HG03565 (cell line): ENCODE results near the gene MRPS33.
"Not testable (repeated sequence)": the region's sequence is repeated elsewhere in the genome, so short reads cannot be mapped to it uniquely, and the experiment has no call there.

Experiments used
- ATAC-seq: cut with Tn5 transposase; IDR thresholded peaks from one replicate; pipeline ENCODE4 v1.9.1; 2021; ENCODE audit warnings: mild to moderate bottlenecking, moderate library complexity; ENCODE audit not compliant: unreplicated experiment

Gene MRPS33

DNA sequence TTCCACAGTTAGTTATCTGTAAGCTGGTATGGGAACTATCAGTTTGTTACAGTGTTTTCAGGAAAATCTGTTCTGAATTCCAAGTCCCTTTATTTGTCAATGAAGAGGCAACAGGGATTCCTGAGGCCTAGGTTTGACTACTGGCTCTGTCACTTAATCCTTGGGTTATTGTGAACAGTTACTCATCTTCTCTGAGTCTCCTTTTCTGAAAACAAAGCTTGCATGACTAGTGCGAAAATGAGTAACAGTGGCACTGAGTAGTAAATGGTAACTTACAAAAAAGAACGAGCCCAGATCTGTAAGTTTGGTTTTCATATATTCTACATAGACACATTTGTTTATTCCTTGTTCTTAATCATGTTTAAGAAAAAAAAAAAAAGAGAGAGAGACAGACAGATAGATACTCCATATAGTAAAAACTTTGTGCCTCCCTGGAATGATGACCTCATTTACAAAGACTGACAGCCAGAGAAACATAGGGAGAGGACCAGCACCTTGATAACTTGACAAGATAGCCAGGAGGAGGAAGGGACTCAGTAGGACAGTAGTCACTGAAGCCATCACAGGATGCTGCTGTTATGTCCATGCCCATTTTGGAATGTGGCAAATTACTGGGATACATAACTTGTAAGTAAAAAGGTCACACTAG lies 1.9 kb downstream of the MRPS33 start:
- ATAC-seq = no peak

DNA sequence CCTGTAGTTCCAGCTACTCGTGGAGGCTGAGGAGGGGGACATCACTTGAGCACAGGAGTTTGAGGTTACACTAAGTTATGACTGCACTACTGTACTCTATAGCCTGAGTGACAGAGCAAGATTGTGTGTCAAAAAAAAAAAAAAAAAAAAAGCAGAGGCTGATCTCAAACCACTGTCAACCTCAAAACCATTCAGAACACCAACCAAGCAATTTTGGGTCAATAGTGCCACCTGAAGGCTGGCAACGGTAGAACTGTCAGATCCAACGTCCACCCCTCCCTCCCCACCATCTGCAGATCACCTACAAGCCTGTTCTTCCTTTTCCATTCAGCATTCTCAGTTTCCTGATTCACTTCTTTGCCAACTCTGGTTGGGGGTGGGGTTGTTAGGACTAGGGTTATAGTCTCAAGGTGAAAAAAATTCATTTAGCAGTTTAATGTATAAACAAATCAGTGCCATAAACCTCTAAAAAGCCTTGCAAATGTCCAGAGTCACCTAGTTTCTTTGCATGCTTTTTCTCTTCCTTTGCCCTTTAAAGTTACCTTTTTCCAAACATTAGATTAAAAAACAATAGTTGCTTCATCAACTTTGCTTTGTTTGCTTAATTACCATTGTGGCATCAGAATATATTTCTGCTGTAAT lies 2.6 kb downstream of the MRPS33 start:
- ATAC-seq = peak; percentile 22

DNA sequence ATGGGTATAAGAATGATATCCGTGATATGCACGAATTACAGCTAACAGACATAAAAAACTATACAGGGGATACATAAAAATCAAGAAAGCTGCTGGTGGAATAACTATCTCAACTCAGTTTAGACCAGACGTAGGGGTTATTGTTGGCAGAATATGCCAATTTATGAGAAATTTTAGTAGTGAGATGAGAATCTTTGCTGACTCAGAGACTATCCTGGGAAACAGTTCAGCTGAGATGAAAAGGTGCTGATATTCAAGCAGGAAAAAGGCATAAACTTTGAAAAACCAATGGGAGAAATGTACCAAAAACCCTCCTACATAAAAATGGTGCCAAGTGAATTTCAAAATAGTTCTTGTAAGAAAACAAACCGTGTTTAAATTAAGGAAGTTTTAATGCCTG lies 3.3 kb downstream of the MRPS33 start:
- no peak for ATAC-seq

DNA sequence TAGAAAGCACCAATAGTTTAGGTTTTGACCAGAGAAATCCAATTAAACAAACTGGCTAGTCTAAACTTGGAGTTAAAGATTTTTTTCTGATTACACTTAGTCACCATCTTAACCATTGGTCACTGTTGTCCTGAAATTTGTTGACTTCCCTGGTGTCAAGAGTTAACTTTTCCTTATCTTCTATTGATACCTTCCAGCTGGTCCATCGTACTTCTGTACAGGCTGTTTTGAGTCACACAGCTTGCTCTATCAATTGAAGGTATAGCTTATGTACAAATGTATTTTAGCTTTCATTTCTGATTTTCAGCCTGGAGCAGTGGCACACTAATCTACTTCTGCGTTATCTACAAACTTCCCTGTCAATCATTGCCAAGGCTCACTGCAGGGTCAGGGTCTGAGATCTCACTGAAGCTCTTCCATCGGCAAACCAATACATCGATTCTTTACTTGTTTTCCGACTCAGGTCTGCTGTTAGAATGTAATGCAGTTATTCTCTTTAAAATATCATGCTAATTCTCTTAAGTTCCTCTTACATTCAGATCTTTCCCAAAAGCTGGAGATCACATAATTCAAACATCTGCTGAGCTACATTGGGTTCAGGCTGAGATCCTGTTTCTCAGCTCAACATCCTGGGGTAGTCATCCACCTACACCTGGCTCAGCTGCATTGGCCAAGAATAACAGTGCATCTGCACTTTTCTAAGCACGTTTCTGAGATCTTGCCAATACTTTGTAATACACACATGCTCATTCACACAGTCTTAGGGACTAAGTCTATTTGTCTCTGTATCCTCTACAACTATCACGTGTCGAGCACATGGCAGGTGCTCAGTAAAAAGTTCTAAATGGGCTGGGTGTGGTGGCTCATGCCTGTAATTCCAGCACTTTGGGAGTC lies 11.3 kb downstream of the MRPS33 start:
- ATAC-seq = no peak

DNA sequence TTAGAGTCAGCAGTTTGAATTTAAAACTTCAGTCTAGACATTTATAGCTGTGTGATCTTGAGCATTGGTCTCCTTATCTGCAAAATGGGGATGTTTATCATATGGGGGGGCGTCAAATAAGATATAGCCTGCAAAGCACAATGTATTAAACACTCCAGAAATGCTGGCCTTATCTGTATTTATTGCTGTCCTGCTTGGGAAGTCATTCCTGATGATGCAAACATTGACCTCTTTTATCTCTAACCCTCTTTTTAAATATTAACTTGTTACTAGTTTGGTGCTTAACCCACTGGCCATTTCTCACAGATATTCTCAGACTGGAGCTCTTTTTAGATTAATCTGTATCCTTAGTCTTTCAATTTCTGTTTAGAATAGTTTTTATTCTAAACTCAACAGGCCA lies 13.2 kb downstream of the MRPS33 start:
- no peak for ATAC-seq

DNA sequence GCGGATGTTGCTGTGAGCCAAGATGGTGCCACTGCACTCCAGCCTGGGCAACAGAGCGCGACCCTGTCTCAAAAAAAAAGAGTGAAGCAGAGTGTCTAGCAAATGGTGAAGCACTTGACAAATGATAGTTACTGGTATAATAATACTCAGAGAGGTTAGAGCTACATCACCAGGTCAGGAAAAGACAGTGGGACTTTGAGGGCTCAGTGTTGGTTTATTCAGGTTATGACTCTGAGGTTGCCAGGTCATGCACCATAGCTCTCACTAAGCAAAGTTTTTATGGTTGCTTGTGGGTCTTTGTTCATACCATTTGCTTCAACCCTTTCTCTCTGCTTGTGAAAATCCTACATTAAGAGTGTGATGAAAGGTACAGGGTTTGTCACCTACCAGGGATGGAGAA lies 13.6 kb downstream of the MRPS33 start:
- no peak for ATAC-seq

DNA sequence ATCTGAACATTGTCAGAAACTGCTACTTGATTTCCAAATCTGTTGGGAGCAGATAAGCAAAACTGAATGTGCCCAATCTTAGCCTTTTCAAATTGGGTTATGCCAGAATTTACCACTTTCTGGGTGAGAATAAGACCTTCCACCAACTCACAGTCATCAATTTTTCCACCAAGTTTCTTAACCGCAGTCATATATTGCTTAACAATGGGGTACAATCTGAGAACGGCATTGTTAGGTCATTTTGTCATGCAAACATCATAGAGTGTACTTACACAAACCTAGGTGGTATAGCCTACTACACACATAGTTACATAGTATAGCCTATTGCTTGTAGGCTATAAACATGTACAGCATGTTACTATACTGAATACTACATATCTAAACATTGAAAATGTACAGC lies 16.0 kb downstream of the MRPS33 start:
- no peak for ATAC-seq

DNA sequence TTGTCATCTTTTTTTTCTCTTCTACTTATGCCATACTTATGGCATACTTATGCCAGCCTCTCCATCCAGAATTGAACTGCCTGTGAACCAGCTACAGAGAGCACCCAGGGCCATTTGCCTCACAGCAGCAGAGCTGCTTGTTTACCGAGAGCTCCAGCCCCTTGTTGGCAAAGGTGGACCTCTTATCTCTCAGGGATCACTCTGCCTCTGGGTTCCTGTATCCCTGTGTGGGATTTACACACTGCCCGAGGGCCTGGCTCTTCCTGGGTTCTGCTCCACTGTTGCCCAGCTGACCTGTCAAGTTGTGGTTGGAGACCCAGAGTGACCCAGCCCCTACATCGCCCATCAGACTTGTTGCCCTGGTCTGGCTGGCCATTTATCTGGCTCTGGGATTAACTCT lies 22.3 kb downstream of the MRPS33 start:
- ATAC-seq = no peak

DNA sequence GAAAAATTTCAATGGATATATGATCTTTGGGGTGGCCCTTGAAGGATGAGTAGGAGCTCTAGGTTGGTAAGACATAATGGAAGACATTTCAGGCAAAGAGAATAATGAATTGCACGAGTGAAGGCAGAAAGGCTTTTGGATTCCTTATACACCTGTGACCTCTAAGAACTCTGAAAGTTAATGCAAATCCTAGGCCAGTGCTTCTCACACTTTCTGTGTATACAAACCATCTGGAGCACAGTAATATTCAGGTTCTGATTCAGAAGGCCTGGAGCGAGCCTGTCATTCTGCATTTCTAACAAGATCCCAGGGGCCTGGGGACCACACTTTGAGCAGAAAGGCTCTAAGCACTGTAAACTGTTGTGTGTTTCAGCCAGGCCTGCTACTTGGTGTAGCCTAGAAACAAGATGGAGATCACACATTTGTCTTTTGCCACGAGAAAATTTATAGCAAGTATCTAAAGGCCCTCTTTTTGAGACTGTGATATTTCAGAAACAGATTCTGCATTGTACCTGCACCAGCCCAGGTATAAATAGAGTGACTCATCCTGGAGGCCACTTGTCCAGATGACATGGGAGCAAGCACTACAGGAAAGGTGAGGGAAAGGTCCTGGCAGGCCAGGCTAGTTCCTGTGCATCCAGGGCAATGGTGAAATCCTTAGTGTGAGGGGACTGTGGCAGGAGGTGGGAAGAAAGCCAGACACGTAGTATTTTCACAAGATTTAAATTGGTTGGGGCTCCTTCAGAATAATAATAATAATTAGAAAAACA lies 24.4 kb downstream of the MRPS33 start:
- ATAC-seq = no peak

DNA sequence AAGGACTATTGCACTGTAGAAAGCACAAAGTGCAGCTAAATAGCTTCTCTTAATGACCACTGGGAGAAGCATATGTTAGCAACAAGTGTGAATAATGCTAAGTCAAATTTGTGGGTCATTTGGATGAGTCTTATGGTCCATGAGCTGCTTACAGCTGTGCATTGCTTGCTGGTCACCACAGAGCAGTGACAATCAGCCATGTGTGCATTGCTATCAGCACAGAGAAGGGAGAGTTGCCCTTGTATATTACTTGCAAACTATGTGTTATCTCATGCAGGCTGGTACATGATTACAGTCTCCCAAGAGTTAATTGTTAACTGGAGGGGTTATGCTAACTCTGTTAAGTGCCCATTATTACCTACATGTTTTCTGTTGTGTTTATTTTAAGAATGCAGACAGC lies 25.7 kb downstream of the MRPS33 start:
- no peak for ATAC-seq

DNA sequence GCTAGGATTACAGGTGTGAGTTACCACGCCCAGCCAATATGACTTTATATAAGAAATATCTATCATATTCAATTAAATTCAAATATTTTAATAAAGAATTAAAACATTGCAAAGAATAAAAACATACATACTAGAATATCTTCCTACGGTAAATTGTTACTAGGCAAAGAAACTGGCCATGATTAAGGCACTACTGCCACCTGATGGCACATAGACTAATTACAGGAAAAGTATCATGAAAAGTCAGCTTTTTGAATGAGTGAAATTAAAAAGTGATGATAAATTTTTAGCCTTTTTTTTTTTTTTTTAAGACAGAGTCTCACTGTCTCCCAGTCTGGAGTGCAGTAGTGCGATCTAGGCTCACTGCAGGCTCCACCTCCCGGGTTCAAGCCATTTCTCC lies 30.9 kb downstream of the MRPS33 start:
- no peak for ATAC-seq

DNA sequence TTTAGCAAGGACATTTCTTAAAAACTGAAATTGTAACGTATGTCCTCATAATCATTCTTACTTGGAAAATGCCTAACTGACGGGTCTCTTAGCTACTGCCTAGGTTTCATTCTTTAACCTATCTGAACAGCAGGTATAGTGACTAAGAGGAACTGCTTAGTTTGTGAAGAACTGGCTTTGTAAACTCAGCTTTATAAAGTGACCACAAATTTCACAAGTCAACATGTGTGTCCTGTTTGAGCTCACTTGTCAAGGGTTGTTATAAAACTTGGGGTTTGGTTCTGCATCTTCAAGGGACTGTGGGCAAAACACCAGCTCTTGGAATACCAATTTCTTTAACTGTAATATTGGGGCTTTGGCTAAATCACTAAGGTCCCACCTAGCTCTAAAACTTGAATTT lies 32.2 kb downstream of the MRPS33 start:
- no peak for ATAC-seq

DNA sequence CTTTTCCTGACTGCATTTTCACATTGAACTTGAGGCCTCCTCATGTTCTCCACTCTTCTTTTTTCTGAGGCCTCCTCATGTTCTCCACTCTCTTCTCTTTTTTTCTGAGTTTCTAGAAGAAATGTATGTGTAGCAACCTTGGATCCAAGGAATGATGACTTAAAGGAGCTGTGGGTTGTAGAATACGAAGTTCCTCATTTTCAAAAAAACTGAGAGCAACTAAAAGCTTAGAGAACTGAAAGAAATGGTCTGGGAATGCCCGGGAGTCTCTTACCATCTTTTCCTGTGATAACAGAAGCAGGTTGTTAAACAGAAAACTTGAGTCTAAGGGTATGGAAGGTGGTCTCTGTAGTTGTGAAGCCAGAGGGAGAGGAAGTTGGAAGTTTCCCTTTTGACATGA lies 32.8 kb downstream of the MRPS33 start:
- no peak for ATAC-seq

DNA sequence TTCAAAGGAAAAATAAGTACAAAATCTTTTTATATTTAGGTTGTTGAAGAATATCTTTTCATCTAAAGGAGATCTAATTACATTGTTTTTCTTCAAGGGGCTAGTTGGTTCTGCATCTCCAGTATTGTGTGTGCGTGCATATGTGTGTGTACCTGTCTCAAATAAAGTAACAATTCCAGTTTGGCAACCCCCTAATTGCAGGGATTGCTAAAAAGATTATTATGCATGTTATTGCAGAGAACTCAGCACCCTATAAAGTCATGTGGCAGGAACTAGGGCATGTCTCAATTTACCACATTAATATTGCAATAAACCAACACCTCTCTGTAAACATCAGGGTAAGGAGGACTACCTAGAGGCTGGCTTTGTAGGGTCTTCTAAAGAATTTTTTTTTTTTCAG lies 37.0 kb downstream of the MRPS33 start:
- no peak for ATAC-seq

DNA sequence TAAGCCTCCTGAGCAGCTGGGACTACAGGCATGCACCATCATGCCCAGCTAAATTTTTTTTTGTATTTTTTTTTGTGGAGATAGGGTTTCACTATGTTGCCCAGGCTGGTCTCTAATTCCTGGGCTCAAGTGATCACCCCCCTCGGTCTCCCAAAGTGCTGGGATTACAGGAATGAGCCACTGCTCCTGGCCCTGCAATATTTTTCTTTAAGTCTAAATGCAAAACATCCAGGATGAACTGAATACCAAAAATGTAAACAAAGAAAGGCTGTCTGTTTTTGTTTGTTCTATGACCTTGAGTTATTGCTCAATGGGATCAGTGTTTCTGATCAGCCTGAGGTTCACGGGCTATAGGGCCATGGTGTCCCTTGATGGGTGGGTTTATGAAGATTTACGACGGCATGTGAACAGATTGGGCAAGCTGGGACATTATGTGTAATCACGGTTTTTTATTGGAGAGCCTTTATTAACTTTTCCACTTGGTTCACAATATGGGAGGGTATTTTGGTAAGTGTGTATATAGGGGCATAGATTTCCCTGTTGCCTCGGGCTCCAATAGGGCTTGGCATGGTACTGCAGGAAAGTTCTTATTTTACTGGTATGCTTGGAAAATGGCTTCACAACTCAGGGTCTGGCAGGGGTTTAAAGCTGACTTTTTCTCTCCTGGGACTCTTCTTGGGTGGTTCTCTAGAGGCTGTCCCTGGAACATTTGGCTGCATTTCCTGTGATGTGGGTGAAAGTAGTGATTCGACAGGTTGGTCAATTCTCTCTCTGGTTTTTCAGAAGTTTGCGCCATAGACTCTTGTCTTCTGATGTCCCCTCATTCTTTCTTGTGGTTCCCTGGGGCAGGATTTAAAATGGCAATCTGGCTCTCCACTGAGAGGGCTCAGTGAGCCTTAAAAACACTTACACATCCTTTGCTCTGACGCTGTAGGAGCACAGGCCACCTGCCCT lies 41.6 kb downstream of the MRPS33 start:
- no peak for ATAC-seq

DNA sequence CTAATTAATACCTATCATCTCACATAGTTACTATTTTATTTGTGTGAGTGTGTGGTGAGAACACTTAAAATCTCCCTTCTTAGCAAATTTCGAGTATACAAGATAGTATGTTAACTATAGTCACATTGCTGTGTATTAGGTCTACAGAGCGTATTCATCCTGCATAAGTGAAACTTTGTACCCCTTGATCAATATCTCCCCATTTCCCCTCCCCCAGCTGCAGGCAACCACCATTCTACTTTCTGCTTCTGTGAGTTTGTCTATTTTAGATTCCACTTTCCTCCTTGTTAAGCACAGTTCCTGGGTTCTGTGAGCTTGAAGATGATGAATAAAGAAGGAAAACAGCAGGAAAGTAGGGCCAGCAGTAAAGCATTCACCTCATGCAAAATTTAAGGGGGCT lies 42.4 kb downstream of the MRPS33 start:
- ATAC-seq = no peak

DNA sequence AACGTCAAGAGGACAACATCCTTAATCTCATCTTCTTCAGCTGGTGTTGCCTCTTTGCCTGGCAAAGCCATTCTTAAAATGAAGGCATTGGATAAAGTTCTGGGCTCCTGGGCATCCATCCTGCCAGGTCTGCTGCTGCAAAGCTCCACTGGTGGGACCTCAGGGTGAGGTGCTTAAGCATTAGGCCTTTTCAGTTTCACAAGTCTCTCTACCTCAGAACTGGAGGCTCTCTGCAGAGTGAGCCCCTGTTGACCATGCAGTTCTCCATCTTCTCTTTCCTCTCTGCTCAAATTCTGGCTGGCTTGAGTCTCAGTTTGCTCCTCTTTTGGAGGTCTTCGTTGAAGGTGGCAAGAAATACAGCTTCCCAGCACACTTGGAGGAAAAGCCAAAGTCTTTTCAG lies 47.3 kb downstream of the MRPS33 start:
- no peak for ATAC-seq

DNA sequence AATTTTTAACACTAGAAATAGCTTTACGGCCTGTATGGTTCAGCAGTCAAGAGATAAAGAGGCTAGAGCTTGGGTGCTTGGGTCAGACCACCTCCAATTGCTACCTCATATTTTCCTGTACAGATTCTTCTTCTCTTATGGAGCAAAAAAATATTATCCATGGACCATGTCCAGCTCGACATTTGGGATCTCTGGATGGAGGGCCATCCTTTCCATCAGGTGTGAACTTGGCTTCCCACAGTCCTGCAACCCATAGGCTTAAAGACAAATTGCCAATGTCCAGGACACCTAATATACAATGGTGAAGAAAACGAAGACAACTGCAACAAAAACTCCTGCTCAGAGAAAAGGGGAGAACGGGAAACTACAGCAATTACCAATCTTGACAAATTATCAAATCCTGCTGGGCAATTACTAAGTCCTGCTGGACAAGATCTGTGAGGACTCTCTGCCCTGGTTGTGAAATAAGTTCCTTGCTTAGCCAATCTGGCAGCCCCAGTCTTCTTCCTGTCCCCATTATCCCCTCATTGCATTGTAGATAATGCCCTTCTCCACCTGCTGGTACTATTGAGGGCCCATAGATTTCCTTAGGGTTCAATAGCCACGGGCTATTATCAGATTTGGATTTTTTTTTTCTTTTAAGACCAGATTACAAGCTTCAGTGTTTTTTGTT lies 48.1 kb downstream of the MRPS33 start:
- ATAC-seq = no peak

DNA sequence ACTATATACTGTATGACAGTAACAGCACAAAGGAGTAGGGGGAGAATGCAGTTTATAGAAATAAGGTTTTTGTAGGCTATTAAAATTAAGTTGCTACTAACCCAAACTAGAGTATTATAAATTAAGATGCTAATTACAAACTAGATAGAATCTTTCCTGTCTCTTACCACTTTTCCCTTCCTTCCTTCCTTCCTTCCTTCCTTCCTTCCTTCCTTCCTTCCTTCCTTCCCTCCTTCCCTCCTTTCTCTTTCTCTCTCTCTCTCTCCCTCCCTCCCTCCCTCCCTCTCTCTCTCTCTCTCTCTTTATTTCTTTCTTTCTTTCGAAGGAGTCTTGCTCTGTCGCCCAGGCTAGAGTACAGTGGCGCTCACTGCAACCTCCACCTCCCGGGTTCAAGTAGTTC lies 53.6 kb downstream of the MRPS33 start:
- no peak for ATAC-seq

DNA sequence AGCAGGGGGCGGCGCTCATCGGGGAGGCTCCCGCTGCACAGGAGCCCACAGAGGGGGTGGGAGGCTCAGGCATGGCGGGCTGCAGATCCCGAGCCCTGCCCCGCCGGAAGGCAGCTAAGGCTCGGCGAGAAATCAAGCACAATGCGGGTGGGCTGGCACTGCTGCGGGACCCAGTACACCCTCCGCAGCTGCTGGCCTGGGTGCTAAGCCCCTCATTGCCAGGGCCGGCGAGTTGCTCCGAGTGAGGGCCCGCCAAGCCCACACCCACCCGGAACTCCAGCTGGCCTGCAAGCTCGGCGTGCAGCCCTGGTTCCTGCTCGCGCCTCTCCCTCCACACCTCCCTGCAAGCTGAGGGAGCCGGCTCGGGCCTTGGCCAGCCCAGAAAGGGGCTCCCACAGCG lies 57.8 kb downstream of the MRPS33 start:
- not testable (repeated sequence) for ATAC-seq
